NB4 (cell line): ENCODE data around the gene MPPE1.

ENCODE experiments used
- DNase-seq: peaks from one replicate; pipeline ENCODE4 v3.0.0; 2010; ENCODE audit warnings: low read depth
- H3K4me3 ChIP-seq: one replicate; pipeline ENCODE4 v1.5.1; 2011; ENCODE audit warnings: mild to moderate bottlenecking, low read depth, low read length, moderate library complexity
- MYC ChIP-seq: IDR thresholded peaks from 2 replicates; pipeline ENCODE4 v1.6.1; 2011; ENCODE audit warnings: low read depth, low read length
- POLR2A ChIP-seq: IDR thresholded peaks from 2 replicates; pipeline ENCODE4 v1.6.1; 2011; ENCODE audit warnings: mild to moderate bottlenecking; ENCODE audit not compliant: insufficient read length; ENCODE audit errors: extremely low read depth
- TF ChIP-seq, protein P1 (sequence below): IDR thresholded peaks from 2 replicates; pipeline ENCODE4 v1.6.1; 2011; ENCODE audit warnings: low read depth, low read length
- TF ChIP-seq, protein P2 (sequence below): IDR thresholded peaks from one replicate; pipeline ENCODE4 v1.5.1; 2012; ENCODE audit warnings: low read depth, low read length

MPPE1 gene

DNA sequence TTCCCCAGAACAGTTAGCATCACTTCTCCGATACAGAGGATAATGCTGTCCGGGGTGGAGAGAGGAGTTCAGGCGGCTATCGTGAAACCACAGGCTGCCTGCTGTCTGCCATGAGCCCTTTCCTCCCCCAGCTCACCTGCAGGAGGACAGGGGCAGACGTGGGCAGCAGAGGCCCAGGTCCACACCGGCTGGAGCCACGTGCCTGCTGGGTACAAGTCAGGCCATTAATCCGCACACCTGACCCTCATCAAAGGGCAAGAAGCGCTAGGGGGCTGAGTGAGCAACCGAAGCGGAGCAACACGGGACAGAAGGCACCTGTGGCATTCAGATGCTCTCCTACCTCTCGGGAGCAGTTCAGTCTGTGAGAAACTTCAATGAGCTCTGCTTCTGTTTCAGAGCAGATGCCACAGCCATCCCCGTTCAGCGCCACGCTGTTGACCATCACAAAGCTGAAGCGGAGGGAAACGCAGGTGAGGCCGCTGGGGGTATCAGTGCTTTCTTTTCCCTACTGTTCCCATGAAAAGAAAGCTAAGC, 21.5 kb downstream of the MPPE1 start:
- TF ChIP-seq, protein P1, sequence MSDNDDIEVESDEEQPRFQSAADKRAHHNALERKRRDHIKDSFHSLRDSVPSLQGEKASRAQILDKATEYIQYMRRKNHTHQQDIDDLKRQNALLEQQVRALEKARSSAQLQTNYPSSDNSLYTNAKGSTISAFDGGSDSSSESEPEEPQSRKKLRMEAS = no peak
- TF ChIP-seq POLR2A (no peak), MYC (no peak)
- TF ChIP-seq, protein P2, sequence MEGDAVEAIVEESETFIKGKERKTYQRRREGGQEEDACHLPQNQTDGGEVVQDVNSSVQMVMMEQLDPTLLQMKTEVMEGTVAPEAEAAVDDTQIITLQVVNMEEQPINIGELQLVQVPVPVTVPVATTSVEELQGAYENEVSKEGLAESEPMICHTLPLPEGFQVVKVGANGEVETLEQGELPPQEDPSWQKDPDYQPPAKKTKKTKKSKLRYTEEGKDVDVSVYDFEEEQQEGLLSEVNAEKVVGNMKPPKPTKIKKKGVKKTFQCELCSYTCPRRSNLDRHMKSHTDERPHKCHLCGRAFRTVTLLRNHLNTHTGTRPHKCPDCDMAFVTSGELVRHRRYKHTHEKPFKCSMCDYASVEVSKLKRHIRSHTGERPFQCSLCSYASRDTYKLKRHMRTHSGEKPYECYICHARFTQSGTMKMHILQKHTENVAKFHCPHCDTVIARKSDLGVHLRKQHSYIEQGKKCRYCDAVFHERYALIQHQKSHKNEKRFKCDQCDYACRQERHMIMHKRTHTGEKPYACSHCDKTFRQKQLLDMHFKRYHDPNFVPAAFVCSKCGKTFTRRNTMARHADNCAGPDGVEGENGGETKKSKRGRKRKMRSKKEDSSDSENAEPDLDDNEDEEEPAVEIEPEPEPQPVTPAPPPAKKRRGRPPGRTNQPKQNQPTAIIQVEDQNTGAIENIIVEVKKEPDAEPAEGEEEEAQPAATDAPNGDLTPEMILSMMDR = no peak
- DNase-seq = no peak

DNA sequence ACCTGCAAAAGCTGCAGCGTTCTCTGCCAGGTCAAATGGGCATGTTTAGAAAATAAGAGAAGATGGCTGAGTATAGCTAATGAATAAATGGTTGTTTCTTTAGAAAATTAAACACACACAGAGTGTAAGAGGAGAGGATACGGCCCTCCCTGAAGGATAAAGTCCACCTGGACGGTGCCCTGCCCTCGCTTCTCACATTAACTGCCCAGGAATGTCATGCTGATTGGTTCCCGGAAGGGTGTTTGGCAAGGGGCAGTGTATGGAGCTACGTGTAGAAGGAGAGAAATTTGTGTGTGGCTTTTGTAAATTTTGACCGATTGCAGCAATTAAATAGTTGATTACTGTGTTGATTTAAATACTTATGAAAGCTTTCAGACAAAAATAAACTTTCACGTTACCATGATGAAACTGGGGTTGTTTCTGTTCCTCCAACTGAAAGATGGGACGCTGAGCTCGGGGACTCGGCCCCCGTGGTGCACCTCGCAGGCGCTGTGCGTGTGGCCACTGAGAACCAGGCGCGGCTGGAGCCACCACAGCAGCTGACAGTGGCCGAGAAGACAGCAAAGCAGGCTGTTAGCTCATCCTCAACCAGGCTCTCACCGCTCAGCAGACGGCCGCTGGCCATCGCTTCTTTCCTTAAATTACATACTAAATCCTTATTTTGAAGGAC, 22.7 kb downstream of the MPPE1 start:
- DNase-seq = no peak
- no peak overlapping the region for H3K4me3 ChIP-seq
- no peak for TF ChIP-seq POLR2A
- TF ChIP-seq, protein P1 = no peak
- TF ChIP-seq, protein P2 = no peak
- TF ChIP-seq MYC = no peak

More for the DNA sequence above, 21.5 kb downstream of the MPPE1 start:
- H3K4me3 ChIP-seq = no peak overlapping the region

DNA sequence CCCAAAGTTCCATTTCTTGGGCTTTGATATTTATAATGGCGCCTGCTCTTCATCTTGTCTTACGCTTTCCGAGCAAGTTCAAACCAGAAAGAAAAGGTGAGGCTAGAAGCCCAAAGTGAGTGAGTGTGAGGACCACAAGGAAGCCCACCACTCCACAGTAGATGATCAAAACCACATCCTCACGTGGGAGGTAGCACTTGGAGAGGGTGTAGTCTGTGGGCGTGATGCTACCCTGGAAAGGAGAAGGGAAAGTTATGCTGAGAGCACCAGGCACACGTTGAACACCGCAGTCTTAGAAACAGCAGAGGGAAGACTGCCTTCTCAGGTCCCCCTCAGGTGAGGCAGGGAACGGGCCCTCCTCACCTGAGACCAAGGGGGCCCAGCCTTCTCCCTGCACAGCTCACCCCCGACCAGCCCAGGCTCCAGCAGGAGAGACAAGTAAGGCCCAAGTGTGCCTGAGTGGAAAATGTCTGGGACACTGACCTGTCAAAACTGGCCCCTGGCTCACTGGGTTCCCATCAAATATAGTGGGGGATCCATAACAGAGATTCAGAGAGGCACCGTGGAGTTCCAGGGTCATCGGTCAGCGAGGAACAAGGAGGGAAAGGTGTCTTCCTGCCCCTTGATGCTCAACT, 23.6 kb downstream of the MPPE1 start:
- H3K4me3 ChIP-seq = no peak overlapping the region
- peak; percentile 41 for DNase-seq

DNA sequence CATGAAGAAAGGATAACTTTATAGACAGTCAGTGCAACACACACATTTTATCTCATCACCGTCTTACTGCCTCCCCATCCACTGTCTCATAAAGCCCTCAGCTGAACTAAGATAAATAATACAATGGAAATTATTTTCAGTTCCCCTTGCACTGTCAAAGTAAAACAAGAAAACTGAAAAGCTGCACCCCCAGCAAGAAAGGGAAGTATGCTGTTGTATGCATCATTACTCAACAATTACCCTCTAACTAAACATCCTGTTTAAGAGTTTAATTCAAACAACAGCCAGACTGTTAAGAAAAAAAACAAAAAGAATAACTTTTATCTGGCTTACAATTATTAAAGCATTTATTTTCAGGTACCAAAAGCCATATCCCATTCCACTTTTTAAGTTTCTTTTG, 25.0 kb downstream of the MPPE1 start:
- TF ChIP-seq, protein P2 = no peak
- TF ChIP-seq POLR2A = no peak
- TF ChIP-seq MYC = no peak
- TF ChIP-seq, protein P1 = no peak
- no peak overlapping the region for H3K4me3 ChIP-seq
- DNase-seq = peak; percentile 78

More for the DNA sequence above, 23.6 kb downstream of the MPPE1 start:
- TF ChIP-seq, protein P1 = no peak
- TF ChIP-seq POLR2A (no peak), MYC (no peak)
- TF ChIP-seq, protein P2 = no peak

DNA sequence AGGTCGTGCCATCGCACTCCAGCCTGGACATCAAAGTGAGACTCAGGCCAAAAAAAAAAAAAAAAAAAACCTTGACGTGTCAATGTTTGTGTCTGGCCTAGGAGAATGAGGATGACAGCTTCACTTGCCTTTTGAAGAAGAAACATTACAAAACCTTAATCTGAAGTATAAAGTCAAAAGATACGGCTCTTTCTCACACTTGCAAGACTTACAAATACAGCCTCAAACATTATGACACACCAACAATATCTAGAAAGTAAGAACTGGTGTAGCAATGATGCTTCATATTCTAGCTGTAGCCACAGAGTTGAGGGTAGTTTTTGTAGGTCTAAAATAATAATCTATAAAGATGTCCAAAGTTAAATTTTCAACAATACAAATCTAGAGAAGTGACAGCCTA, 25.5 kb downstream of the MPPE1 start:
- DNase-seq = no peak
- TF ChIP-seq MYC (no peak), POLR2A (no peak)
- TF ChIP-seq, protein P1 = no peak
- TF ChIP-seq, protein P2 = no peak

More for the DNA sequence above, 25.5 kb downstream of the MPPE1 start:
- no peak overlapping the region for H3K4me3 ChIP-seq
